Measurements from ENCODE around the gene LRRC4B. TPM values are rescaled to one million over a fixed set of nuclear protein-coding genes. Genes with fewer than 3 reads are reported as not detected.
"Not testable (repeated sequence)": the region's sequence is repeated elsewhere in the genome, so short reads cannot be mapped to it uniquely, and the experiment has no call there.

Gene LRRC4B
- total RNA-seq, 2 donors from 2014 or later, result 0.89 to 1.2 TPM

DNA sequence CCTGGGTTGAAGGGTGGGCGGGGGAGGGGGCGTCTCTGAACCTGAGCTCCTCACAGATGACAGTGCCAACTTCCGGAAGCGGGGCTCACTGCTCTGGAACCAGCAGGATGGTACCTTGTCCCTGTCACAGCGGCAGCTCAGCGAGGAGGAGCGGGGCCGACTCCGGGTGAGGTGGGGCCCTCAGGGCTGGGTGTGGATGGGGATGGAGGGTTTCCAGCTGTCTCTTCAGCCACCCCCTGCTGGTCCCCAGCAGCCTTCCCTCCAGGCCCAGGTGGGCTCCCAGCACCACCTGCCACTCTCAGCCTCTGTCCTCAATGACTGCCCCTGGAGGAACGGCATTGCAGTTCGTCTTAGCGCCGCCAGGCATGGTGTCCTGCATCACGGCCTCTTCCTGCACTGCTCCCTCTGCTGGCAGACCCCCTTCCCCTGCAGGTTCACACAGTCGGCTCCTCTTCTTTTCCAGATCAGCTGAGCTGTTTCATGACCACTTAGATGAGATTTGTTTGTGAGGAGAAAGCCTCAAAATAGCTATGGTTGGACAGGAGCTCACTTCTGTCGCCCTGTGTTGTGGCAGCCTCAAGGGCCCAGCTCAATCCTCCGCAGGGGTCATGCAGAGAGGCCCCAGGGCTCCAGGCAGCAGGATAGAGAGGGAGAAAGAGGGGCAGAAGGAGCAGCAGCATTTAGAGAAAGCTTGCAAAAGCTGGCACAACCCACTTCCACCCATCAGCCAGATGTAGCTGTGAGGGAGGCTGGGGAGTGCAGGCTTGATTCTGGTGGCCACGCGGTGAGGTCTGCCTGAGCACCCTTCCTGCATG lies 89.1 kb downstream of the LRRC4B start:
- ATAC-seq (no peak), DNase-seq (no peak)
- intact Hi-C loops (cut with DNase I, micrococcal nuclease), result no loop called here

DNA sequence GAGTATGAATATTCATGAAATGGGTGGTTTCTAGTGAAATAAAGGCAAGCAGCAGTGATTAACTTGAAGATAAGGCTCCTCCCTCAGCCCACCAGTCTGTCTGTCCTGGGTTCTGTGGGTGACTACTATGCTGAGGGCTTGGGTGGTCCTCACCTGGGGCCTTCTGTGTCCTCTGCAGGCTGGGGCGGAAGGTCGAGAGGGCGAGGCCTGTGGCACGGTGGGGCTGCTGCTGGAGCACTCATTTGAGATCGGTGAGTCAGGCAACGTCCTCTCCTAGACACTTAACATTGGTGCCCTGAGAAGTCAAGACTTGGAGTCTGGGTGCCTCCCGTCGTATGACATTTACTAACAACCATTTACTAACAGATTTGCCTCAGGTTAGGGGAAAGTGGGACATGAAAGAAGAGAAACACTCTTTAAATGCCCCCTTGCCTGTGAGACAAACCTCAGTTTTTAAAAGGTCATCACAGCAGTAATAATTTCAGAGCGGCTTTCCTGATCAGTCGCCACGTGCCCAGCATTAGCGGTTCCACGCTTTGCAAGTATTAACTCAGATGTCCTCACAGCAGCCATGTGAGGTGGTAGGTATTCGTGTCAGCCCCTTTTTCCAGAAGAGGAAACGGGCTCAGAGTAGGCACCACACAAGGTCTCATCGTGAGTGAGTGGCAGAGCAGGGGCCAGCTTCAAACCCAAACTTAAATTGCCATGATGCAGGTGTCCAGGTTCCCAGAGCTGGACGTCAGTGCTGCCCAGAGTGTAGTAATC lies 90.3 kb downstream of the LRRC4B start:
- intact Hi-C loops (cut with DNase I, micrococcal nuclease), result no loop called here
- ATAC-seq (no peak), DNase-seq (no peak)

DNA sequence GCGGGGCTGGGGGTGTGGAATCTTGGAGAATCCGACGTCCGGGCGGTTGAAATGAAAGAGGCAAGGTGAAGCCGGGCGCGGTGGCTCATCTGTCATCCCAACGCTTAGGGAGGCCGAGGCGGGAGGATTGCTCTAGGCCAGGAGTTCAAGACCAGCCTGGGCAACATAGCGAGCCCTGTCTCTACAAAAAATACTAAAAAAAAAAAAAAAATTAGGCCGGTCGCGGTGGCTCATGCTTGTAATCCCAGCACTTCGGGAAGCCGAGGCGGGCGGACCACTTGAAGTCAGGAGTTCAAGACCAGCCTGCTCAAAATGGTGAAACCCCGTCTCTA lies 91.4 kb downstream of the LRRC4B start:
- DNase-seq (peak in 1 of 2 donors; percentile 92), ATAC-seq (no peak)
- intact Hi-C loops (cut with DNase I, micrococcal nuclease), result no loop called here

GRCh38 chr19:50476224-50476906 lies 91.9 kb downstream of the LRRC4B start, which contains the start of the genes EMC10 and GARIN5A:
Gene EMC10, plus strand, starts transcription at chr19:50476507. Its CDS starts 38 bp downstream, at chr19:50476545.
Gene GARIN5A, minus strand, starts transcription at chr19:50476848. Its CDS starts 460 bp downstream, at chr19:50476388.
- peak; percentile 92 to 94 for DNase-seq
- intact Hi-C loops (cut with DNase I, micrococcal nuclease), result no loop called here
- peak; percentile 95 for ATAC-seq

DNA sequence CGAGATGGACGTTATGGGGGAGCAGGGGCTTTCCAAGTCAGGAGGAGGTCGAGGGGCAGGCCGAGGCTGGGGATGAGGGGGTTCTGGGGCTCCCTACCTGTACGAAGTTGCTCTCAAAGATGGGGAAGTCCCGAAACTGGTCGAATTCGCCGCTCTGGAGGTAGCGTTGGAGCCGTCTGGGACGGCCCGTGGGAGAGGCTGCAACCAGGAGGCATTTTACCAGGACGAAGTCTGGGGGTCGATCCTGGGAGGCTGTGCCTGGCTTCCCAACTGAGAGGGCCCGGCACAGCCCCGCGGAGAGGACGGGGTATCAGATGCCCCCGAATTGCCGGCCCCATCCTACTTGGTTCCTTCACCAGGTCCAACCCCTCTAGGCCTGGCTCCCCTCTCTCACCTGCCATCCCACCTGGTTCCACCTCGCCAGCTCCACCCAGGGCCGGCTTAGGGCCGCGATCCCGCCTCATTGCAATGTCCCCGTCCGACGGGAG lies 92.5 kb downstream of the LRRC4B start:
- DNase-seq (no peak), ATAC-seq (no peak)
- intact Hi-C loops (cut with DNase I, micrococcal nuclease), result no loop called here

- DNase-seq (no peak), ATAC-seq (no peak)
- intact Hi-C loops (cut with DNase I, micrococcal nuclease), result no loop called here
These were observed 93.1 kb downstream of the LRRC4B start for GRCh38 chr19:50475101-50475568.

GRCh38 chr19:50473336-50473735 lies 94.9 kb downstream of the LRRC4B start:
- intact Hi-C loops (cut with DNase I, micrococcal nuclease); ATAC-seq; DNase-seq: not testable (repeated sequence)

GRCh38 chr19:50468818-50469217 lies 99.4 kb downstream of the LRRC4B start:
- ATAC-seq (no peak), DNase-seq (no peak)
- intact Hi-C loops (cut with DNase I, micrococcal nuclease), result loop anchor here in 1 of 2 donors (10.0 kb wide), 1 partner anchor 104 kb away; the partner anchor contains the start of gene NAPSA

GRCh38 chr19:50467566-50467965 lies 100.7 kb downstream of the LRRC4B start:
- ATAC-seq, result no peak
- intact Hi-C loops (cut with DNase I, micrococcal nuclease), result loop anchor here in 1 of 2 donors (10.0 kb wide), 1 partner anchor 103 kb away; the partner anchor contains the start of gene NAPSA
- no peak for DNase-seq

Other genes starting within 250 kb of the LRRC4B start
- 1 to 10 TPM in 1 of 2 donors, under 1 TPM in 1; 0.76 to 1.3 TPM for gene KCNC3, start 239.1 kb downstream of the LRRC4B start, total RNA-seq
- gene NAPSA, start 202.8 kb downstream of the LRRC4B start, total RNA-seq, result 1 to 10 TPM in 1 of 2 donors, under 1 TPM in 1; 0.55 to 1.1 TPM
- 10 to 100 TPM; 61.9 to 75.2 TPM for gene NR1H2, start 192.0 kb downstream of the LRRC4B start, total RNA-seq
- 10 to 100 TPM; 26.0 to 28.2 TPM for gene POLD1, start 184.1 kb downstream of the LRRC4B start, total RNA-seq
- 10 to 100 TPM; 48.2 to 93.6 TPM for gene SPIB, start 149.5 kb downstream of the LRRC4B start, total RNA-seq
- under 1 TPM in 1 of 2 donors, not detected in 1; 0.06 TPM for gene MYBPC2, start 135.5 kb downstream of the LRRC4B start, total RNA-seq
- gene EMC10, start 91.9 kb downstream of the LRRC4B start, total RNA-seq, result 100 to 1,000 TPM; 125 to 132 TPM
- 1 to 10 TPM; 1.5 to 3.1 TPM for gene GARIN5A, start 91.6 kb downstream of the LRRC4B start, total RNA-seq
- 10 to 100 TPM; 32.7 to 35.6 TPM for gene JOSD2, start 57.2 kb downstream of the LRRC4B start, total RNA-seq
- gene ASPDH, start 54.5 kb downstream of the LRRC4B start, total RNA-seq, result not detected
- gene SYT3, start 71.4 kb upstream of the LRRC4B start, total RNA-seq, result not detected
- not detected for gene C19orf81, start 81.0 kb upstream of the LRRC4B start, total RNA-seq
- under 1 TPM; 0.21 to 0.36 TPM for gene SHANK1, start 151.4 kb upstream of the LRRC4B start, total RNA-seq
- 1 to 10 TPM; 2.1 to 5.7 TPM for gene CLEC11A, start 154.9 kb upstream of the LRRC4B start, total RNA-seq
- gene GPR32, start 202.0 kb upstream of the LRRC4B start, total RNA-seq, result not detected
- not detected for gene ACP4, start 222.0 kb upstream of the LRRC4B start, total RNA-seq